UCSD-AML1 (cell line): ENCODE measurements around the gene KCP.

ENCODE experiments used
- DNase-seq: peaks from one replicate; lab custom pipeline; 2025; ENCODE audit not compliant: unreplicated experiment; lab: John Stamatoyannopoulos, UW

The KCP gene

GRCh38 chr7:128939075-128939860 is 28.8 kb upstream of the KCP start:
- DNase-seq = peak; percentile 25

GRCh38 chr7:128938544-128939074 is 28.1 kb upstream of the KCP start:
- DNase-seq = peak; percentile 25

GRCh38 chr7:128937647-128938543 is 27.4 kb upstream of the KCP start, which contains the start of gene IRF5:
IRF5 (plus strand) TSS chr7:128937927; CDS start chr7:128942082, 4,155 bp downstream.
- peak; percentile 35 for DNase-seq

- DNase-seq = no peak
Observed at GRCh38 chr7:128937271-128937646, 26.8 kb upstream of the KCP start.

GRCh38 chr7:128936798-128937197 is 26.3 kb upstream of the KCP start:
- no peak for DNase-seq

- no peak for DNase-seq
Observed at GRCh38 chr7:128935342-128935730, 24.8 kb upstream of the KCP start.

GRCh38 chr7:128934361-128935341 is 24.1 kb upstream of the KCP start:
- DNase-seq = no peak

GRCh38 chr7:128933180-128933891 is 22.8 kb upstream of the KCP start:
- DNase-seq = peak; percentile 40

GRCh38 chr7:128932862-128933179 is 22.3 kb upstream of the KCP start:
- DNase-seq = no peak

GRCh38 chr7:128931965-128932861 is 21.7 kb upstream of the KCP start:
- DNase-seq = no peak

GRCh38 chr7:128931190-128931798 is 20.8 kb upstream of the KCP start:
- no peak for DNase-seq

- DNase-seq = no peak
Observed at GRCh38 chr7:128928882-128929788, 18.6 kb upstream of the KCP start.

GRCh38 chr7:128928159-128928813 is 17.8 kb upstream of the KCP start:
- no peak for DNase-seq

GRCh38 chr7:128924707-128925588 is 14.4 kb upstream of the KCP start:
- DNase-seq = no peak

- DNase-seq = no peak
Observed at GRCh38 chr7:128923411-128923800, 12.9 kb upstream of the KCP start.
